ENCODE measurements around the gene AK4.

Gene AK4

DNA sequence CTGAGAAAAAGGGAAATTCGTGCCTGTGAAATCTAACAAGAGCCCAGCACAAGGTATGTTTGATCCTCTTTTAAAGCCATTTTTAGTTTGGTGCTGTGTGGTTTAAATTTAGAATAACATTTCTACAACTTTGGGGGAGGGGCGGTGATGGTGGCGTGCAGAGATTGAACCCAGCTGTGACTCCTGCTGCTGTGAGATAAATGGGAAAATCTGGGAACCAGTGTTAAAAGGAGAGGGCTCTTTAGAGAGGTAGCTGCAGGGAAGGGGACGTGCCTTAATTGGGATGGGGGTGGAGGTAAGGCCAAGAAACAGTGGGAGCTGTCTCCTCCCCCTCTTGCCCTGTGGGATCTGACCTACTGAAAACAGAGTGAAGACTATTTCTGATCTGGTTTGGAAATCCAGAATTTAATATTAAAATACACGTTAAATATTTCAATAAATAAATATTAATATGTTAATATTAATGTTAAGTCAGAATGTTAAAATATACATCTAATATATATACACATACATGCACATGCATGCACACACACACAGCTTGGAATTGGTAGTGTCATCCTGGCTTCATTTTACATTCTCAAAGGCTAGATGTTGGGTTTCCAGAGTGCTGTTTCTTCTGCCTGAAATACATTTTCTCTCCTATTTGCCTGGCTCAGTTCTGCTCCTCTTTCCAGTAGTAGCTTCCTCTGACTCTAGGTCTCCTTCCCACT, 131.2 kb downstream of the AK4 start:
- DNase-seq (ENCODE audit: low spot score), result no peak
- no peak for TF ChIP-seq CTCF (IDR thresholded peaks at IDR 0.05; ENCODE audit: borderline replicate concordance, control extremely low read depth, extremely low read depth, insufficient read depth, missing control alignments)
- in situ Hi-C loops (cut with MboI; ENCODE audit: low sequenced_read_pairs, unreplicated experiment), result no loop called here
